Measurements from ENCODE around the gene TRIM41.
"Not testable (repeated sequence)": the region's sequence is repeated elsewhere in the genome, so short reads cannot be mapped to it uniquely, and the experiment has no call there.

TRIM41 gene

GRCh38 chr5:181193656-181194055, 29.4 kb upstream of the TRIM41 start:
- no peak for DNase-seq (ENCODE audit: low spot score)

- no peak for DNase-seq (ENCODE audit: low spot score)
Measured at GRCh38 chr5:181194489-181195248, 28.4 kb upstream of the TRIM41 start.

GRCh38 chr5:181195249-181195761, 27.8 kb upstream of the TRIM41 start:
- no peak for DNase-seq (ENCODE audit: low spot score)

- DNase-seq (ENCODE audit: low spot score) = no peak
Measured at GRCh38 chr5:181197326-181197951, 25.6 kb upstream of the TRIM41 start.

- DNase-seq (ENCODE audit: low spot score) = no peak
Measured at GRCh38 chr5:181198106-181198685, 24.9 kb upstream of the TRIM41 start.

GRCh38 chr5:181198905-181199519, 24.1 kb upstream of the TRIM41 start:
- no peak for DNase-seq (ENCODE audit: low spot score)

- no peak for DNase-seq (ENCODE audit: low spot score)
Measured at GRCh38 chr5:181199881-181200638, 23.0 kb upstream of the TRIM41 start.

GRCh38 chr5:181200816-181201215, 22.3 kb upstream of the TRIM41 start:
- no peak for DNase-seq (ENCODE audit: low spot score)

GRCh38 chr5:181203093-181203711, 19.9 kb upstream of the TRIM41 start:
- DNase-seq (ENCODE audit: low spot score) = no peak

- DNase-seq (ENCODE audit: low spot score) = no peak
Measured at GRCh38 chr5:181203777-181204112, 19.3 kb upstream of the TRIM41 start.

- no peak for DNase-seq (ENCODE audit: low spot score)
Measured at GRCh38 chr5:181204113-181204825, 18.8 kb upstream of the TRIM41 start.

GRCh38 chr5:181204826-181205760, 18.0 kb upstream of the TRIM41 start, which contains the start of gene TRIM7:
TSS of gene TRIM7 (minus strand) at chr5:181205196. CDS start at chr5:181205110, 86 bp downstream.
- DNase-seq (ENCODE audit: low spot score) = no peak

- no peak for DNase-seq (ENCODE audit: low spot score)
Measured at GRCh38 chr5:181205761-181206649, 17.1 kb upstream of the TRIM41 start.

GRCh38 chr5:181207214-181207959, 15.7 kb upstream of the TRIM41 start:
- DNase-seq (ENCODE audit: low spot score) = peak; percentile 85

- DNase-seq (ENCODE audit: low spot score) = no peak
Measured at GRCh38 chr5:181207960-181208253, 15.2 kb upstream of the TRIM41 start.

GRCh38 chr5:181209006-181209405, 14.1 kb upstream of the TRIM41 start:
- DNase-seq (ENCODE audit: low spot score) = not testable (repeated sequence)

- not testable (repeated sequence) for DNase-seq (ENCODE audit: low spot score)
Measured at GRCh38 chr5:181210148-181210547, 12.9 kb upstream of the TRIM41 start.

GRCh38 chr5:181210698-181211097, 12.4 kb upstream of the TRIM41 start:
- not testable (repeated sequence) for DNase-seq (ENCODE audit: low spot score)

Measured in putamen (tissue), 1 donor.